M059J (cell line): ENCODE measurements around the gene CHST7. TPM values are rescaled to one million over a fixed set of nuclear protein-coding genes. Genes with fewer than 3 reads are reported as not detected.
A peak's percentile ranks its signal among the peaks of the same experiment; 100 is the strongest.
"Not testable (repeated sequence)": the region's sequence is repeated elsewhere in the genome, so short reads cannot be mapped to it uniquely, and the experiment has no call there.

Experiments used
- DNase-seq: peaks from one replicate; pipeline ENCODE4 v3.0.0-alpha.2; 2012; ENCODE audit warnings: low read depth
- total RNA-seq: library from RNA; depleted of rRNA; stranded (reverse); fragments of >200 nt; shearing (Covaris generic); gene quantifications from 2 replicates; pipeline ENCODE4 v1.2.3, GENCODE V29; 2014; rRNA removed

The CHST7 gene
- total RNA-seq = 11.0 and 17.4 TPM in 2 replicates

GRCh38 chrX:46573331-46573891, at the start of gene CHST7:
CHST7 (plus strand) TSS chrX:46573765; CDS start chrX:46573932, 167 bp downstream.
- peak; percentile 74 for DNase-seq

DNA sequence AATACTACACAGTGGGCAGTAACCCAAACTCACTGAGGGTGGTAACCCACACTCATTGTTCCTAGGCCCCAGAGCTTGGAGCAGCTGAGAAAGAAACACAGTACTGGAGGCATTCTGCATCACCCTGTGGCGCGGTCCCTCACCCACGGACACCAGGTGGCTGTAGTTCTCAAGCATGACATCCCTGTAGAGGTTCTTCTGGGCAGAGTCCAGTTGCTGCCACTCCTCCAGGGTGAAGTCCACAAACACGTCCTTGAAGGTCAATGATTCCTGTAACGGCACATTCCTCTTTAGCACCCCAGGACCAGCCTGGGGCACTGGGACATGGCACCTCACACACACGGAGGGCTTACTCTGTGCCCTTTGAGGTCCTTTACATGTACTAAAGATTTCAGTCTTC, 44.9 kb upstream of the CHST7 start:
- not testable (repeated sequence) for DNase-seq

GRCh38 chrX:46529740-46530403, 43.7 kb upstream of the CHST7 start:
- not testable (repeated sequence) for DNase-seq

- DNase-seq = not testable (repeated sequence)
Observed at GRCh38 chrX:46530404-46530908, 43.1 kb upstream of the CHST7 start.

GRCh38 chrX:46531442-46531841, 42.1 kb upstream of the CHST7 start:
- no peak for DNase-seq

GRCh38 chrX:46543441-46543840, 30.1 kb upstream of the CHST7 start:
- no peak for DNase-seq

GRCh38 chrX:46544527-46544926, 29.0 kb upstream of the CHST7 start:
- not testable (repeated sequence) for DNase-seq

GRCh38 chrX:46545111-46546005, 28.2 kb upstream of the CHST7 start, which contains the start of gene ZNF674:
ZNF674 (minus strand) TSS chrX:46545421; CDS start chrX:46542087, 3,334 bp downstream.
- DNase-seq = peak; percentile 93

- peak; percentile 85 for DNase-seq
Observed at GRCh38 chrX:46547857-46548256, 25.7 kb upstream of the CHST7 start.

GRCh38 chrX:46549914-46550313, 23.7 kb upstream of the CHST7 start:
- no peak for DNase-seq

DNA sequence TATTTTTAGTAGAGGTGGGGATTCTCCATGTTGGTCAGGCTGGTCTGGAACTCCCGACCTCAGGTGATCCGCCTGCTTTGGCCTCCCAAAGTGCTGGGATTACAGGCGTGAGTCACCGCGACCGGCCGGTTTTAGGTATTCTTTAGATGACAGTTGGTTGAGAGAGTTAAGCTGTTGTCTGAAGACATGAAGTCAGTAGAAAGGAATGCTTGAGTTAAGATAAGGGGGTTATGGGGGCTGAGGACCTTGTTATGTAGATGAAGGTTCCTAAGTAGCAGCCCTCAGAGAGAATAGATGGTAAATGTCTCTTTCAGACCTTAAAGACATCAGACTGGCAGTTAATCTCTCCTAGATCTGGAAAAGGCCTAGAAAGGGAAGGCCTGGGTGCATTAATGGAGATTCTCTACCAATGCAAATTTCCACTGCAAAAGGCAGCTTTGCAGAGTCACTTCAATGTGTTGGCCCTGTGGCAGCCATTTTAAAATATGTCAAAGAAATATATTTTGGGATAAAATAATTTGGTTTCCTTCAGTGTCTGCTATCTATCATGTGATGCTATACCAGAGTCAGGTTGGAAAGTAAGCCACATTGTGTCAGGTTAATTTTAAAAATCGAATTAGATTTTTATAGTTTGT, 22.0 kb upstream of the CHST7 start:
- peak; percentile 80 for DNase-seq

- no peak for DNase-seq
Observed at GRCh38 chrX:46553935-46554334, 19.6 kb upstream of the CHST7 start.

DNA sequence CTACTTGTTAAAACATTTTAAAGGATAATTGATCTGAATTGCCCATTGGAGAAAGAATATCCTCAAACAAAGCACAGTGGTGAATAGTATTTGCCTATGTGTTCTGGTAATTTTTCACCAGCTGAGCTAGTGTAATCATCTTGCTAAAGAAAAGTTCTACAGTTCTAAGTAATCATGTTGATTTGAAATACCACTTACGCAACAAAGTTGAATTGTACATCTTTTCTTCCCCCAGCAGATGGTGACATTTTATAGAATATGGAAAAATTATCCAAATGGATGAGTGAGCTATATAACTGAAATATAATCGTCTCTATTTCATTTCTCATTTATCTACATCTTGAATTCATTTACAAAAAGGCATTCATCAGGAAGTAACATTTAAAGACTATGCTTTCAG, 18.6 kb upstream of the CHST7 start:
- peak; percentile 34 for DNase-seq

- DNase-seq = no peak
Observed at GRCh38 chrX:46559062-46559461, 14.5 kb upstream of the CHST7 start.

- DNase-seq = peak; percentile 81
Observed at GRCh38 chrX:46561824-46562657, 11.5 kb upstream of the CHST7 start.

DNA sequence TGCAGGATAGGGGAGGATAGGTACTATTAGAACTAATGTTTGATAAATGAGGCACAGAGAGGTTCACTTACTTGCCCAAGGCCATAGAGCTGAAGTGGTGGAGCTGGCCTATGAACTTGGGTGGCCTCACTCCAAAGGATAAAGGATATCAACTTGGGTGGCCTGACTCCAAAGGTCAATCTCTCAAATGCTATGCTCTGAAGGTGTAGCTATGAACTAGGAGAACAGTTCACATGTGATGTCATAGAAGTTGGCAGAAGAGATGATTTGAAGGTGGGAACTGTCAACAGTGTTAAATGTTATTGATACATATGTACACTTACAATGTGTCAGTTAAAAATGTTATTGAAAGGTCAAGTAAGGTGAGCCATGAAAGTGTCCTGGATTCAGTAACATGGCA, 6.2 kb upstream of the CHST7 start:
- no peak for DNase-seq

- DNase-seq = no peak
Observed at GRCh38 chrX:46569621-46570020, 3.9 kb upstream of the CHST7 start.

DNA sequence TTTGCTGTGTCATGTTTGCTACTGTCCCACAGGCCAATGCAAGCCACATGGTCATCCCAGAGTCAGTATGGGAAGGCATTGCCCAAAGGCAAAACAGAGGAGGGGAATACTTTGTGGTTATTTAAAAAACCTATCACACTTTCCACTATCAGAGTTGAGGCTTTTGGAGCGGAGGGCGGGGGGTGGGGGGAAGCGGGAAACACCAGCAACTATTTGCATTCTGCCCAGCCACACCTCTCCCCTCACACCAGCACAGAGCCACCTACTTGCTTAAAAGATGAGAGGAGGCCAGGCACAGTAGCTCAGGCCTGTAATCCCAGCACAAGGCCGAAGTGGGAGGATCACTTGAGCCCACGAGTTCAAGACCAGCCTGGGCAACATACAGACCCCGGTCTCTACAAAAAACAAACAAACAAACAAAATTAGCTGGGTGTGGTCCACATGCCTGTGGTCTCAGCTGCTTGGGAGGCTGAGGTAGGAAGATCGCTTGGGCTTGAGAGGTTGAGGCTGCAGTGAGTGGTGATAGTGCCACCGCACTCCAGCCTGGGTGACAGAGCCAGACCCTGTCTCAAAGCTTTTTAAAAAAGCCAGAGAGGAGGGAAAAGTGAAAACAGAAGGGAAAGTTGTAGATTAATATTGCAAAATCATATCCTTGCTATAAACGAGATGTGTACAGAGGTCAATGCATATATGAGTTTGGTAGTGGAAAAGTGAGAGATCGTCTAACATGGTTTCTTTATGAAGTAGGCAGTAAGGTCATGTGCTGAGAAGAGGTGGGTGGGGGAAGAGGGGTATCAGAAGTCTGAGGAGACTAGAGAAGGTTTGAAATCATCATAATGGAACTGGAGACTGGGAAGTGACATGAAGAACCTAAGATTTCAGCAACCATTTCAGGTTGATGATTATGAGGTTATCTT, 1.9 kb upstream of the CHST7 start:
- DNase-seq = no peak

DNA sequence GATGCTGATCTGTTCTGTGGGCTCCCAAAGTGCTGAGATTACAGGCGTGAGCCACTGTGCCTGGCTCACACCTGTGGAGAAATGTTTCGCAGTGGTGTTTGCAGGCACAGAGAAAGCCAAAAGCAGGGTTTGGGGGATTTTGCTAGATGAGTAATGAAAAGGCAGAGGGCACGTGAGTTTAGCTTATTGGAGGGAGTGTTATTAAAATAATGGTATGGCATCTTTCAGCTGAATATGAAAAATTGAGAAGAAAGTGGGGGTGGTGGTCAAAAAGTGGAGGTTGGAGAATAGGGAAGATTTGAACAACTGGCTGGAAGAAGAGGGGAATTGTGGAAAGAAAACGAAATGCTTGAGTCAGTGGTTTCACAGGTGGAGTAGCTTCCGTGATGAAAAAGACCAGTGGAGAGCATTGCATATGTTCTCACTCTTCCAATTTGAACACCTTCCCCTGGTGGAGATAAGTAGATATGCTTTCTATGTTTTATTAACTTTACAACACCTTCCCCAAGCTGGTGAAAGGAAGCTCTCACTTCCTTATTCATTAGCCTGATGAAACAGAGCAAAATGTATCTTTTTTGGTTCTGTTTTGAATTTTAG, 1.1 kb upstream of the CHST7 start:
- DNase-seq = no peak
